Measurements from ENCODE around the gene RBM20. TPM values are rescaled to one million over a fixed set of nuclear protein-coding genes. Genes with fewer than 3 reads are reported as not detected.

RBM20 gene
- total and polyA plus RNA-seq, 2 of the 13 experiments (the other 11 are each of a cell fraction or from before 2014, with no cell fraction given), result 0.02 to 0.22 TPM

DNA sequence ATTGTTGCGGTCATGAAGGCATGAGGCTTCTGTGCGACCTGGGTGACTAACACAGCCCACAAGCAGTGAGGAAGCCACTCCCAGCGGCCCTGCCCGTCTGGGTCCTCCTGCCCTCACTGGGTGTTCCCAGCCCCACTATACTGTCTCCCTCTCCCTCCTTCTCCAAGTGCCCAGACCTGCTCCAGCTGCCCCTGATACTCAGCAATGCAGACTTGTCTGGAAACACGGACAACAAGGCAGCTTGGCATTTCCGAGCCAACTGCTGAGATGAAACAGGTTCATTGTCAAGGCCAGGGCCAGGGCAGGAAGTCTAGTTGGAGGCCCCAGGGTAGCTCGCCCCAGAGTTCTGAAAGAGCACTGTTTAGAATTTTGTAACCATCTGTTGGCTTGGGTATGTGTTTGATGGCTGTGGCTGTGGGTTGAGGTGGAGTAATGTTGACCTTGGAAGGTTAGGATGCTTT is 95.7 kb downstream of the RBM20 start (continued):
- TF ChIP-seq GFI1 (CRISPR knock-in tag; IDR thresholded peaks at IDR 0.05; ENCODE audit: borderline replicate concordance) (peak; percentile 60; the same call in 1 of the 2 replicates), ZNF781 (CRISPR knock-in tag; IDR thresholded peaks at IDR 0.05; ENCODE audit: borderline replicate concordance, not compliant biosample characterization) (no peak), ZSCAN21 (CRISPR knock-in tag; IDR thresholded peaks at IDR 0.05; ENCODE audit: borderline replicate concordance) (no peak), HNF4G (IDR thresholded peaks at IDR 0.05; ENCODE audit: borderline replicate concordance, low read depth, low read length) (no peak), HNF4G (CRISPR knock-in tag; IDR thresholded peaks at IDR 0.05; ENCODE audit: borderline replicate concordance, low read depth) (no peak), ZNF660 (CRISPR knock-in tag; IDR thresholded peaks at IDR 0.05; ENCODE audit: borderline replicate concordance, low read depth) (no peak), ETV5 (CRISPR knock-in tag; IDR thresholded peaks at IDR 0.05; ENCODE audit: borderline replicate concordance) (peak; percentile 88), ZNF446 (CRISPR knock-in tag; IDR thresholded peaks at IDR 0.05) (no peak), TBL1XR1 (IDR thresholded peaks at IDR 0.05; ENCODE audit: borderline replicate concordance, low read length, partially characterized antibody) (peak; percentile 98), ZNF670 (CRISPR knock-in tag; IDR thresholded peaks at IDR 0.05; ENCODE audit: borderline replicate concordance) (no peak), SOX13 (IDR thresholded peaks at IDR 0.05) (0 out of 2 replicates have a peak, but pooled peaks have one; percentile 34), SOX13 (CRISPR knock-in tag; conservative IDR thresholded peaks at IDR 0.05 in 1 of 2, IDR thresholded peaks at IDR 0.05 in 1 of 2) (peak in 1 of 2 experiments; percentile 78; a peak in 2 of 4 replicates), SOX6 (IDR thresholded peaks at IDR 0.05) (no peak), SOX6 (CRISPR knock-in tag; IDR thresholded peaks at IDR 0.05) (peak; percentile 91), GLI4 (CRISPR knock-in tag; IDR thresholded peaks at IDR 0.05; ENCODE audit: borderline replicate concordance) (no peak)
- TF ChIP-seq, protein P1, sequence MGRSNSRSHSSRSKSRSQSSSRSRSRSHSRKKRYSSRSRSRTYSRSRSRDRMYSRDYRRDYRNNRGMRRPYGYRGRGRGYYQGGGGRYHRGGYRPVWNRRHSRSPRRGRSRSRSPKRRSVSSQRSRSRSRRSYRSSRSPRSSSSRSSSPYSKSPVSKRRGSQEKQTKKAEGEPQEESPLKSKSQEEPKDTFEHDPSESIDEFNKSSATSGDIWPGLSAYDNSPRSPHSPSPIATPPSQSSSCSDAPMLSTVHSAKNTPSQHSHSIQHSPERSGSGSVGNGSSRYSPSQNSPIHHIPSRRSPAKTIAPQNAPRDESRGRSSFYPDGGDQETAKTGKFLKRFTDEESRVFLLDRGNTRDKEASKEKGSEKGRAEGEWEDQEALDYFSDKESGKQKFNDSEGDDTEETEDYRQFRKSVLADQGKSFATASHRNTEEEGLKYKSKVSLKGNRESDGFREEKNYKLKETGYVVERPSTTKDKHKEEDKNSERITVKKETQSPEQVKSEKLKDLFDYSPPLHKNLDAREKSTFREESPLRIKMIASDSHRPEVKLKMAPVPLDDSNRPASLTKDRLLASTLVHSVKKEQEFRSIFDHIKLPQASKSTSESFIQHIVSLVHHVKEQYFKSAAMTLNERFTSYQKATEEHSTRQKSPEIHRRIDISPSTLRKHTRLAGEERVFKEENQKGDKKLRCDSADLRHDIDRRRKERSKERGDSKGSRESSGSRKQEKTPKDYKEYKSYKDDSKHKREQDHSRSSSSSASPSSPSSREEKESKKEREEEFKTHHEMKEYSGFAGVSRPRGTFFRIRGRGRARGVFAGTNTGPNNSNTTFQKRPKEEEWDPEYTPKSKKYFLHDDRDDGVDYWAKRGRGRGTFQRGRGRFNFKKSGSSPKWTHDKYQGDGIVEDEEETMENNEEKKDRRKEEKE (IDR thresholded peaks at IDR 0.05), result no peak
- TF ChIP-seq, protein P2, sequence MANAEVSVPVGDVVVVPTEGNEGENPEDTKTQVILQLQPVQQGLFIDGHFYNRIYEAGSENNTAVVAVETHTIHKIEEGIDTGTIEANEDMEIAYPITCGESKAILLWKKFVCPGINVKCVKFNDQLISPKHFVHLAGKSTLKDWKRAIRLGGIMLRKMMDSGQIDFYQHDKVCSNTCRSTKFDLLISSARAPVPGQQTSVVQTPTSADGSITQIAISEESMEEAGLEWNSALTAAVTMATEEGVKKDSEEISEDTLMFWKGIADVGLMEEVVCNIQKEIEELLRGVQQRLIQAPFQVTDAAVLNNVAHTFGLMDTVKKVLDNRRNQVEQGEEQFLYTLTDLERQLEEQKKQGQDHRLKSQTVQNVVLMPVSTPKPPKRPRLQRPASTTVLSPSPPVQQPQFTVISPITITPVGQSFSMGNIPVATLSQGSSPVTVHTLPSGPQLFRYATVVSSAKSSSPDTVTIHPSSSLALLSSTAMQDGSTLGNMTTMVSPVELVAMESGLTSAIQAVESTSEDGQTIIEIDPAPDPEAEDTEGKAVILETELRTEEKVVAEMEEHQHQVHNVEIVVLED (CRISPR knock-in tag; IDR thresholded peaks at IDR 0.05; ENCODE audit: borderline replicate concordance), result 0 out of 2 replicates have a peak, but pooled peaks have one; percentile 31
- TF ChIP-seq, protein P3, sequence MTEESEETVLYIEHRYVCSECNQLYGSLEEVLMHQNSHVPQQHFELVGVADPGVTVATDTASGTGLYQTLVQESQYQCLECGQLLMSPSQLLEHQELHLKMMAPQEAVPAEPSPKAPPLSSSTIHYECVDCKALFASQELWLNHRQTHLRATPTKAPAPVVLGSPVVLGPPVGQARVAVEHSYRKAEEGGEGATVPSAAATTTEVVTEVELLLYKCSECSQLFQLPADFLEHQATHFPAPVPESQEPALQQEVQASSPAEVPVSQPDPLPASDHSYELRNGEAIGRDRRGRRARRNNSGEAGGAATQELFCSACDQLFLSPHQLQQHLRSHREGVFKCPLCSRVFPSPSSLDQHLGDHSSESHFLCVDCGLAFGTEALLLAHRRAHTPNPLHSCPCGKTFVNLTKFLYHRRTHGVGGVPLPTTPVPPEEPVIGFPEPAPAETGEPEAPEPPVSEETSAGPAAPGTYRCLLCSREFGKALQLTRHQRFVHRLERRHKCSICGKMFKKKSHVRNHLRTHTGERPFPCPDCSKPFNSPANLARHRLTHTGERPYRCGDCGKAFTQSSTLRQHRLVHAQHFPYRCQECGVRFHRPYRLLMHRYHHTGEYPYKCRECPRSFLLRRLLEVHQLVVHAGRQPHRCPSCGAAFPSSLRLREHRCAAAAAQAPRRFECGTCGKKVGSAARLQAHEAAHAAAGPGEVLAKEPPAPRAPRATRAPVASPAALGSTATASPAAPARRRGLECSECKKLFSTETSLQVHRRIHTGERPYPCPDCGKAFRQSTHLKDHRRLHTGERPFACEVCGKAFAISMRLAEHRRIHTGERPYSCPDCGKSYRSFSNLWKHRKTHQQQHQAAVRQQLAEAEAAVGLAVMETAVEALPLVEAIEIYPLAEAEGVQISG (CRISPR knock-in tag; IDR thresholded peaks at IDR 0.05), result peak; percentile 45; the same call in 1 of the 2 replicates
- TF ChIP-seq, protein P4, sequence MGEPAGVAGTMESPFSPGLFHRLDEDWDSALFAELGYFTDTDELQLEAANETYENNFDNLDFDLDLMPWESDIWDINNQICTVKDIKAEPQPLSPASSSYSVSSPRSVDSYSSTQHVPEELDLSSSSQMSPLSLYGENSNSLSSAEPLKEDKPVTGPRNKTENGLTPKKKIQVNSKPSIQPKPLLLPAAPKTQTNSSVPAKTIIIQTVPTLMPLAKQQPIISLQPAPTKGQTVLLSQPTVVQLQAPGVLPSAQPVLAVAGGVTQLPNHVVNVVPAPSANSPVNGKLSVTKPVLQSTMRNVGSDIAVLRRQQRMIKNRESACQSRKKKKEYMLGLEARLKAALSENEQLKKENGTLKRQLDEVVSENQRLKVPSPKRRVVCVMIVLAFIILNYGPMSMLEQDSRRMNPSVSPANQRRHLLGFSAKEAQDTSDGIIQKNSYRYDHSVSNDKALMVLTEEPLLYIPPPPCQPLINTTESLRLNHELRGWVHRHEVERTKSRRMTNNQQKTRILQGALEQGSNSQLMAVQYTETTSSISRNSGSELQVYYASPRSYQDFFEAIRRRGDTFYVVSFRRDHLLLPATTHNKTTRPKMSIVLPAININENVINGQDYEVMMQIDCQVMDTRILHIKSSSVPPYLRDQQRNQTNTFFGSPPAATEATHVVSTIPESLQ (CRISPR knock-in tag; conservative IDR thresholded peaks at IDR 0.05), result no peak
